Glutamatergic neuron (in vitro differentiated cells): ENCODE data around the gene SFI1. TPM values are rescaled to one million over a fixed set of nuclear protein-coding genes. Genes with fewer than 3 reads are reported as not detected.
A peak's percentile ranks its signal among the peaks of the same experiment; 100 is the strongest.

ENCODE experiments used
- DNase-seq: peaks from one replicate; pipeline ENCODE4 v3.0.0; 2022
- H3K27ac Mint-ChIP-seq: one replicate; pipeline ENCODE4 v1.8.0; 2020; ENCODE audit warnings: mild to moderate bottlenecking, mixed read lengths, inconsistent platforms; ENCODE audit not compliant: unreplicated experiment
- H3K27me3 Mint-ChIP-seq: one replicate; pipeline ENCODE4 v1.8.0; 2020; ENCODE audit warnings: mild to moderate bottlenecking, moderate library complexity, mixed read lengths, inconsistent platforms; ENCODE audit not compliant: unreplicated experiment
- H3K36me3 Mint-ChIP-seq: one replicate; pipeline ENCODE4 v1.8.0; 2020; ENCODE audit warnings: mild to moderate bottlenecking, mixed read lengths, inconsistent platforms; ENCODE audit not compliant: unreplicated experiment
- H3K4me1 Mint-ChIP-seq: one replicate; pipeline ENCODE4 v1.8.0; 2020; ENCODE audit warnings: mild to moderate bottlenecking, low read depth, mixed read lengths, inconsistent platforms; ENCODE audit not compliant: unreplicated experiment
- H3K4me3 Mint-ChIP-seq: one replicate; pipeline ENCODE4 v1.8.0; 2020; ENCODE audit warnings: mild to moderate bottlenecking, mixed read lengths, inconsistent platforms; ENCODE audit not compliant: unreplicated experiment
- H3K9me3 Mint-ChIP-seq: one replicate; pipeline ENCODE4 v1.8.0; 2020; ENCODE audit warnings: mild to moderate bottlenecking, moderate library complexity, mixed read lengths, inconsistent platforms; ENCODE audit not compliant: unreplicated experiment
- long read RNA-seq: library from polyadenylated mRNA; unstranded; transcript quantifications from one replicate; pipeline ENCODE4 v2.0.0, GENCODE V29; 2020; ENCODE audit not compliant: unreplicated experiment
- total RNA-seq: library from RNA; stranded (reverse); fragmentation: NEBNext Ultra II Directional; extraction: Animal tissue kit (Norgen Biotek cat#: 25700); gene quantifications from one replicate; pipeline ENCODE4 v1.2.1, GENCODE V29; 2021; ENCODE audit not compliant: unreplicated experiment
- TF ChIP-seq, protein P1 (sequence below): fragments of 200-600 bp; sonication (generic); IDR thresholded peaks from one replicate; pipeline ENCODE4 v1.5.0; 2021; ENCODE audit not compliant: partially characterized antibody, unreplicated experiment

Gene SFI1
- 48.7 TPM for total RNA-seq
- long read RNA-seq, partial matches to known transcripts = 0 of 2 reads
- long read RNA-seq, other reads (novel, unspliced or antisense) = 0 of 2 reads

DNA sequence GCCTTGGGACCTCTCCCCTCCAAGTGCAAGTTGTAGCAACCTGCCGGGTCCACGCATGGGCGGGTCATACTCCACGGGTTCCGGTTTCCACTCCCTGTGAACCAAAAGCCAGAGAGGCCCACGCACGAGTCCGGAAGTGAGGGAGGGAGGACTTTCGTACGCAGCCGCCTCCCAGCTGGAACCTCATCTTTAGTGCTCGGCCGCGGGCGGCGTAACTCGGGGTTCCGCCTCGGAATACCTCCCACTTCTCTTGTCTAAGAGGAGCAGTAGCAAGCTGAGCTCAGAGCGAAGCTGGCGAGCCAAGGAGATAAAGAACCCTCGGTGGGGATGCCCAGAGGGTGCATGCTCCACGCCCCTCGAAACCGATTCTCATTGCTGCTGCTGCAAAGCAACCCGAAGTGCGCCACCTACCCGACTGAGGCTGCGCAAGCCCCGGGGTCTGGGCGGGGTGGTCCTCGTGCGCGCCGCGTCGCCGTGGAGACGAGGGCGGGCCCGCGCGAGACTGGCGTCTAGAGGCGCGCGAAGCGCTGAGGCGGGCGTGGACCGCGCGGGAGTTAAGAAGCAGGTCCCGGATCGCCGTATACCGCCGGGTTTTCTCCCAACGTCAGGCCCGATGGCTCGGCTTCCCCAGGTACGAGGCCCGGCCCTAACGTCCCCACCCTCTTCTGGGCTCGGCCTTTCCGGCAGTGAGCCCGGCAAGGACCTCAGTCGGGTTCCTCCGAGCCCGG, at the start of gene SFI1:
SFI1 (plus strand) TSS at position 530 of the 728 bp plus-strand sequence. CDS start 11,749 bp downstream, outside the sequence.
- DNase-seq = peak; percentile 94
- TF ChIP-seq, protein P1, sequence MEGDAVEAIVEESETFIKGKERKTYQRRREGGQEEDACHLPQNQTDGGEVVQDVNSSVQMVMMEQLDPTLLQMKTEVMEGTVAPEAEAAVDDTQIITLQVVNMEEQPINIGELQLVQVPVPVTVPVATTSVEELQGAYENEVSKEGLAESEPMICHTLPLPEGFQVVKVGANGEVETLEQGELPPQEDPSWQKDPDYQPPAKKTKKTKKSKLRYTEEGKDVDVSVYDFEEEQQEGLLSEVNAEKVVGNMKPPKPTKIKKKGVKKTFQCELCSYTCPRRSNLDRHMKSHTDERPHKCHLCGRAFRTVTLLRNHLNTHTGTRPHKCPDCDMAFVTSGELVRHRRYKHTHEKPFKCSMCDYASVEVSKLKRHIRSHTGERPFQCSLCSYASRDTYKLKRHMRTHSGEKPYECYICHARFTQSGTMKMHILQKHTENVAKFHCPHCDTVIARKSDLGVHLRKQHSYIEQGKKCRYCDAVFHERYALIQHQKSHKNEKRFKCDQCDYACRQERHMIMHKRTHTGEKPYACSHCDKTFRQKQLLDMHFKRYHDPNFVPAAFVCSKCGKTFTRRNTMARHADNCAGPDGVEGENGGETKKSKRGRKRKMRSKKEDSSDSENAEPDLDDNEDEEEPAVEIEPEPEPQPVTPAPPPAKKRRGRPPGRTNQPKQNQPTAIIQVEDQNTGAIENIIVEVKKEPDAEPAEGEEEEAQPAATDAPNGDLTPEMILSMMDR = peak; percentile 30
- H3K27ac Mint-ChIP-seq = peak within 1 kb of the TSS; percentile 33
- H3K36me3 Mint-ChIP-seq = peaks cover 6% of the 10 kb centered on the region
- peaks cover 6% of the 10 kb centered on the region for H3K9me3 Mint-ChIP-seq
- H3K27me3 Mint-ChIP-seq = peaks cover 2% of the 10 kb centered on the region
- H3K4me1 Mint-ChIP-seq = no peaks in the 10 kb centered on the region
- H3K4me3 Mint-ChIP-seq = peak within 1 kb of the TSS; percentile 91

- no peak for DNase-seq
- TF ChIP-seq, protein P1 = no peak
- H3K27me3 Mint-ChIP-seq = no peaks in the 10 kb centered on the region
- no peak overlapping the region for H3K27ac Mint-ChIP-seq
- no peaks in the 10 kb centered on the region for H3K9me3 Mint-ChIP-seq
- no peak overlapping the region for H3K4me3 Mint-ChIP-seq
- H3K36me3 Mint-ChIP-seq = peaks cover 10% of the 10 kb centered on the region
- no peaks in the 10 kb centered on the region for H3K4me1 Mint-ChIP-seq
Measured at GRCh38 chr22:31446767-31447166, 49.6 kb upstream of the SFI1 start.

DNA sequence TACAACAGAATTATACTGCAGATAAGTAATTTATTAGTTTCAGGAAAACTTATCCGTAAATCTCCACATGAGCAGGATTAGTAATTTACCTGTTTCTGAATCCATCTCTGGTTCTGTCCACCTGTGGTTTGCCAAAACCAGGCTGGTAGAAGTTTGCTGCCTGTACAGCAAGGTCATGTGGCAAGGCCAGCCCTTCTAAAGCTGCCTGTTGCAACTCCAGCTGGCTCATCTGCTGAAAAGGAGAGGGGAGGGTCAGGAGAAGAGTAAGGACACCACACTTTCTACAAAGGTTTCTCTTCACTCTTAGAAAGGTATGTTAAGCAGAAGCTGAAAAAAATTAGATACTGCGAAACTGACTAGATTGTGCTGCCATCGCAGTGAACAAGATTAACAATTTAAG, 49.0 kb upstream of the SFI1 start:
- H3K36me3 Mint-ChIP-seq = peaks cover 10% of the 10 kb centered on the region

DNA sequence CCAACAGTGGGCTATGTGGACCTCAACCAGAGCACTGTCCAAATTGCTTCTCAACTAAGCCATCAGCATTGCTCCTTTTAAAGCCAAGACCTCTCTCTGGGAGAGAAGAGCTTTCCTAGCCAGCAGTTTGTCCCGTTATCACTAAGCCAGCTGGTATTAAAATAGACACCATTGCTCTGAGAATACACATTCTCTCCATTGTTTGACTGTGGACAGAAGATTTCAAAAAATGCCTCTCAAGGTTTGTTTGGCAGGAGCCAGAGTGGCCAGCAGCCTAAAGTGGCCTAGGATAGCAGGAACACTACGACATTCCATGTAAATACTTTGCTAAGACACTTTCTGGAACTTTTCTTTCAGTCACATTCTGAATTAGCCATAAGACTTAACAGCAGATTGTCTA, 48.0 kb upstream of the SFI1 start:
- DNase-seq = no peak
- Mint-ChIP-seq H3K27ac (no peak overlapping the region), H3K27me3 (no peaks in the 10 kb centered on the region), H3K4me1 (no peaks in the 10 kb centered on the region), H3K36me3 (peaks cover 10% of the 10 kb centered on the region), H3K4me3 (no peak overlapping the region), H3K9me3 (no peaks in the 10 kb centered on the region)
- TF ChIP-seq, protein P1 = no peak

More for the DNA sequence above, 49.0 kb upstream of the SFI1 start:
- DNase-seq = no peak
- TF ChIP-seq, protein P1 = no peak
- Mint-ChIP-seq H3K4me1 (no peaks in the 10 kb centered on the region), H3K4me3 (no peak overlapping the region), H3K27me3 (no peaks in the 10 kb centered on the region), H3K9me3 (no peaks in the 10 kb centered on the region), H3K27ac (no peak overlapping the region)

DNA sequence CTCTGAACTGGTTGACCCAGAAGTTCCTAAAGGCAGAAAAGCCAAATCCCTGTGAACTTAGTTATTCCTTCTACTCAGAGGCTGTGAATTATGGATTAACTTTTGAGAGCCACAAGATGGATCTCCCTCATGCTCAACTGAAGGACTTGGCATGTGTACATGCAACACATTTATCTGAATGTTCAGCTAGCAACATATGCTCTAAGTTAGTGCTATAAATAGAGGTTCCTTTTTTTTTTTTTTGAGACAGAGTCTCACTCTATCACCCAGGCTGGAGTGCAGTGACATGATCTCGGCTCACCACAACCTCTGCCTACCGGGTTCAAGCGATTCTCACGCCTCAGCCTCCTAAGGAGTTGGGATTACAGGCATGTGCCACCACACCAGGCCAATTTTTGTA, 46.8 kb upstream of the SFI1 start:
- peaks cover 5% of the 10 kb centered on the region for H3K36me3 Mint-ChIP-seq
- TF ChIP-seq, protein P1 = no peak
- H3K4me1 Mint-ChIP-seq = no peaks in the 10 kb centered on the region
- DNase-seq = no peak
- no peak overlapping the region for H3K4me3 Mint-ChIP-seq
- no peak overlapping the region for H3K27ac Mint-ChIP-seq
- H3K27me3 Mint-ChIP-seq = no peaks in the 10 kb centered on the region
- no peaks in the 10 kb centered on the region for H3K9me3 Mint-ChIP-seq
